Stimulated activated naive B cell treated with anti-CD40 and anti-IgM and Interleukin-4, amounts not matched to agents 10 μg/mL and 1 μg/mL and 100 μg/mL, for 72 hours (primary cell): ENCODE measurements around the gene AGXT.
A peak's percentile ranks its signal among the peaks of the same experiment; 100 is the strongest.

Experiments used
- ATAC-seq, 2 donors: fragments of 150-1000 bp; cut with Tn5 transposase; replicated peaks; 2 replicates each; pipeline ENCODE4 v1.10.0; 2021; ENCODE audit warnings: moderate library complexity in 1 of 2
- DNase-seq: peaks from one replicate; pipeline ENCODE4 v3.0.0; 2021
- H3K27ac Mint-ChIP-seq: one replicate; pipeline ENCODE4 v1.8.0; 2022; ENCODE audit warnings: mild to moderate bottlenecking, mixed read lengths
- H3K27me3 Mint-ChIP-seq, 2 donors: one replicate each; pipeline ENCODE4 v1.8.0; 2022; ENCODE audit warnings: mixed read lengths in 2 of 2
- H3K36me3 Mint-ChIP-seq, 2 donors: one replicate each; pipeline ENCODE4 v1.8.0; 2022; ENCODE audit warnings: mixed read lengths in 2 of 2, mild to moderate bottlenecking in 1 of 2
- H3K4me1 Mint-ChIP-seq, 2 donors: one replicate each; pipeline ENCODE4 v1.8.0; 2022; ENCODE audit warnings: mixed read lengths in 2 of 2, mild to moderate bottlenecking in 1 of 2
- H3K4me3 Mint-ChIP-seq, 2 donors: one replicate each; pipeline ENCODE4 v1.8.0; 2022; ENCODE audit warnings: mild to moderate bottlenecking in 2 of 2, mixed read lengths in 2 of 2, moderate library complexity in 1 of 2
- H3K9me3 Mint-ChIP-seq, 2 donors: one replicate each; pipeline ENCODE4 v1.8.0; 2022; ENCODE audit warnings: mixed read lengths in 2 of 2, mild to moderate bottlenecking in 1 of 2

Gene AGXT

GRCh38 chr2:240892356-240892755, 23.7 kb downstream of the AGXT start:
- peaks cover 0 to 5% of the 10 kb centered on the region in 2 donors for H3K4me1 Mint-ChIP-seq
- H3K36me3 Mint-ChIP-seq: no peaks in the 10 kb centered on the region
- H3K27me3 Mint-ChIP-seq: peaks cover 0 to 8% of the 10 kb centered on the region in 2 donors
- no peak for DNase-seq
- H3K9me3 Mint-ChIP-seq: peaks cover 0 to 1% of the 10 kb centered on the region in 2 donors
- ATAC-seq: no peak
- no peak overlapping the region for H3K4me3 Mint-ChIP-seq
- H3K27ac Mint-ChIP-seq: no peak overlapping the region

- Mint-ChIP-seq H3K36me3 (no peaks in the 10 kb centered on the region), H3K27ac (no peak overlapping the region), H3K4me1 (peaks cover 0 to 5% of the 10 kb centered on the region in 2 donors), H3K9me3 (peaks cover 0 to 1% of the 10 kb centered on the region in 2 donors), H3K4me3 (no peak overlapping the region), H3K27me3 (peaks cover 0 to 14% of the 10 kb centered on the region in 2 donors)
- DNase-seq (no peak), ATAC-seq (no peak)
These were observed 24.3 kb downstream of the AGXT start for GRCh38 chr2:240892925-240893324.

GRCh38 chr2:240893363-240893844, 24.8 kb downstream of the AGXT start:
- peak overlapping the region; percentile 81 for H3K27ac Mint-ChIP-seq
- peak; percentile 54 for DNase-seq
- peaks cover 0 to 5% of the 10 kb centered on the region in 2 donors for H3K4me1 Mint-ChIP-seq
- ATAC-seq: peak; percentile 11 to 84
- no peaks in the 10 kb centered on the region for H3K36me3 Mint-ChIP-seq
- H3K27me3 Mint-ChIP-seq: peaks cover 0 to 16% of the 10 kb centered on the region in 2 donors
- peak overlapping the region in 1 of 2 donors; percentile 13 for H3K4me3 Mint-ChIP-seq
- H3K9me3 Mint-ChIP-seq: peaks cover 0 to 1% of the 10 kb centered on the region in 2 donors

GRCh38 chr2:240894006-240894405, 25.4 kb downstream of the AGXT start:
- no peak overlapping the region for H3K4me3 Mint-ChIP-seq
- DNase-seq: no peak
- peaks cover 0 to 4% of the 10 kb centered on the region in 2 donors for H3K4me1 Mint-ChIP-seq
- peak in 1 of 2 donors; percentile 3 for ATAC-seq
- H3K36me3 Mint-ChIP-seq: no peaks in the 10 kb centered on the region
- H3K9me3 Mint-ChIP-seq: no peaks in the 10 kb centered on the region
- H3K27ac Mint-ChIP-seq: no peak overlapping the region
- H3K27me3 Mint-ChIP-seq: peaks cover 0 to 16% of the 10 kb centered on the region in 2 donors

- Mint-ChIP-seq H3K9me3 (no peaks in the 10 kb centered on the region), H3K36me3 (no peaks in the 10 kb centered on the region), H3K4me3 (no peak overlapping the region), H3K27me3 (peaks cover 0 to 16% of the 10 kb centered on the region in 2 donors), H3K4me1 (peaks cover 0 to 4% of the 10 kb centered on the region in 2 donors), H3K27ac (no peak overlapping the region)
- DNase-seq (no peak), ATAC-seq (no peak)
These were observed 26.4 kb downstream of the AGXT start for GRCh38 chr2:240894836-240895558.

GRCh38 chr2:240895656-240896388, 27.2 kb downstream of the AGXT start, which contains the start of gene MAB21L4:
MAB21L4 (minus strand) TSS chr2:240896156; CDS start chr2:240895997, 159 bp downstream.
- Mint-ChIP-seq H3K36me3 (no peaks in the 10 kb centered on the region), H3K27me3 (peaks cover 3 to 20% of the 10 kb centered on the region in 2 donors), H3K4me1 (peaks cover 0 to 4% of the 10 kb centered on the region in 2 donors), H3K27ac (no peak within 1 kb of the TSS), H3K9me3 (peaks cover 1 to 3% of the 10 kb centered on the region in 2 donors), H3K4me3 (no peak within 1 kb of the TSS)
- no peak for ATAC-seq
- no peak for DNase-seq

DNA sequence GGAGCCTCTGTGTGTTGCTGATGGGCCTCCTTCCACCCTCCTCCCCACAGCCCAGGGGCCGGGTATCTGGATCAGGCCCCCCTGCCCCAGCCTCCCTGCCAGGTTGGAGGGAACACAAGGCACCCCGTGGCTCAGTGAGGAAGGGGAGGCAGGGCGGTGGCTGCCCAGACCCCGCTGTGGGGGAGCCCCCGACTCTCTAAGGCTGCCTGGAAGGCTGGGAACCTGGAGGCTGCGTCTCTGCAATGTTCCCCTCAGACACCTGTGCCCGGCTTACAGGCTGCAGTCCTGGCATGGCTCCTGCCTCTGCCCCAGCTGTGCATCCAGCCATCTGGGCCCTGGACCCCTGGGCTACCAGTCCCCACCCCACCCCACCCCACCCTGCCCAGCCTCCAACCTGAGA, 27.8 kb downstream of the AGXT start:
- H3K36me3 Mint-ChIP-seq: no peaks in the 10 kb centered on the region
- DNase-seq: no peak
- peaks cover 6% of the 10 kb centered on the region in 2 donors for H3K9me3 Mint-ChIP-seq
- no peak overlapping the region for H3K4me3 Mint-ChIP-seq
- H3K27me3 Mint-ChIP-seq: peaks cover 8 to 21% of the 10 kb centered on the region in 2 donors
- H3K27ac Mint-ChIP-seq: no peak overlapping the region
- peaks cover 0 to 4% of the 10 kb centered on the region in 2 donors for H3K4me1 Mint-ChIP-seq
- no peak for ATAC-seq

DNA sequence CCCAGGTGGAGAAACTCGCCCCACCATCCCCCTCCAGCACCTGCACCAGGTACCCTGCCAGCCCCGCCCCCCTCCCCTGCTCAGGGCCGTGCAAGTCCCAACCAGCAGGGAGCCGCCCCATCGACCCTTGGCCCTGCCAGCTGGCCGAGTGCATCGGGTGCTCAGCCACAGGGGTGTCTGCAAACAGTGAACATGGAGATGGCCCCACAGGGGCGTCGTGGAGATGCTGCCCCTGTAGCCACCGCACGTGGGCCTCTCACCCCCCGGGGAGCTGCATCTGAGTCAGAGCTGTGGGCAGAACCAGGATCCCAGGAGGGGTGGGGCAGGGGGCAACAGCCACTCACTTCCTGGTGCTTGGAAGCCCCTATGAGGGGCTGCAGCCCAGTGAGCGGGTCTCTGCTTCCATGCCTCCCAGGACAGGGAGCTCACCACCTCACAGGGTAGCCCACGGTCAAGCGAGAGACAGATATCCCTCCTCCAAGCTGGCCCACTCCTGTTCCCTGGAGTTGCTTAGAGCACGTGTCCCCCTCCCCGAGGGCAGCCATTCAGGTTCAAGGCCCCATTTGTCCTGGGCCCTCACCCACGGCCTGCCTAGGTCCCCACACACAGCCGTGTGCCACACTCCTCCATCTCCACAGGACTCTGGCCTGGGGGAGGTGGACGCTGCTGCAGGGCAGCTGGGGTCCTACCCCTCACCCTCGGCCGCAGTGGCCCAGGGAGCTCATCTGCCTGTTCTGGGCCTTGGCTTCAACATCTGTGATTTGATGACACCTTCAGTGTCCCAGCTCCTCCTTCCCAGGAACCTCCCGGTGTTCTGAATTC, 28.5 kb downstream of the AGXT start:
- H3K4me1 Mint-ChIP-seq: peaks cover 0 to 4% of the 10 kb centered on the region in 2 donors
- ATAC-seq (no peak), DNase-seq (no peak)
- H3K27ac Mint-ChIP-seq: no peak overlapping the region
- H3K27me3 Mint-ChIP-seq: peaks cover 8 to 22% of the 10 kb centered on the region in 2 donors
- no peaks in the 10 kb centered on the region for H3K36me3 Mint-ChIP-seq
- H3K4me3 Mint-ChIP-seq: no peak overlapping the region
- peaks cover 6% of the 10 kb centered on the region in 2 donors for H3K9me3 Mint-ChIP-seq

- Mint-ChIP-seq H3K4me1 (peaks cover 0 to 4% of the 10 kb centered on the region in 2 donors), H3K27ac (no peak overlapping the region), H3K9me3 (peaks cover 6% of the 10 kb centered on the region in 2 donors), H3K36me3 (no peaks in the 10 kb centered on the region), H3K4me3 (no peak overlapping the region), H3K27me3 (peaks cover 8 to 27% of the 10 kb centered on the region in 2 donors)
- ATAC-seq: no peak
- DNase-seq: no peak
These were observed 29.6 kb downstream of the AGXT start for GRCh38 chr2:240898108-240898730.

- Mint-ChIP-seq H3K27ac (no peak overlapping the region), H3K4me1 (no peaks in the 10 kb centered on the region), H3K9me3 (peaks cover 6% of the 10 kb centered on the region in 2 donors), H3K36me3 (no peaks in the 10 kb centered on the region), H3K4me3 (no peak overlapping the region), H3K27me3 (peaks cover 8 to 27% of the 10 kb centered on the region in 2 donors)
- ATAC-seq (no peak), DNase-seq (no peak)
These were observed 30.3 kb downstream of the AGXT start for GRCh38 chr2:240898731-240899467.

DNA sequence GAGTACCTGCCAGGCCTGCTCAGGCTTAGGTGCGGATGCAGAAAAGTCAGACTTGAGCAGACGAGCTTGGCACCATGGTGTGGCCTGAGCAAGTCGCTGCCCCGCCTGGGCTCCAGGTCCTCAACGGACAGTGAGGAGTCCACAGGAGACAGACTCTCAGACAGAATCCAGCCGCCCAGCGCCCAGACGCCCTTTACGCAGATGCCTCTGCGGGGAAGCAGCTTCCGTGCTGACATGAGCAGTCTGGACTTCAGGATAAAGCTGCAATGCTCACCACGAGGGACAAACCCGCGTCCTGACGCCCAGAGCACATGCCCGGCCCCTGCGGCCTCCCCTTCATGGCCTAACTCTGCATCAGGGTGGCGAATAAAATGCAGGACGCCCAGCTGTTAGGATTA, 30.8 kb downstream of the AGXT start:
- H3K27me3 Mint-ChIP-seq: peaks cover 8 to 27% of the 10 kb centered on the region in 2 donors
- H3K4me3 Mint-ChIP-seq: no peak overlapping the region
- peaks cover 6% of the 10 kb centered on the region in 2 donors for H3K9me3 Mint-ChIP-seq
- ATAC-seq: no peak
- H3K4me1 Mint-ChIP-seq: no peaks in the 10 kb centered on the region
- no peak for DNase-seq
- H3K36me3 Mint-ChIP-seq: no peaks in the 10 kb centered on the region
- no peak overlapping the region for H3K27ac Mint-ChIP-seq

GRCh38 chr2:240900141-240900860, 31.7 kb downstream of the AGXT start:
- Mint-ChIP-seq H3K36me3 (no peaks in the 10 kb centered on the region), H3K4me3 (no peak overlapping the region), H3K27ac (no peak overlapping the region), H3K4me1 (no peaks in the 10 kb centered on the region), H3K9me3 (peaks cover 6% of the 10 kb centered on the region in 2 donors), H3K27me3 (peaks cover 8 to 27% of the 10 kb centered on the region in 2 donors)
- ATAC-seq: no peak
- DNase-seq: no peak
